WTC11 (cell line): ENCODE results near the gene CPNE5.

Experiments
- CTCF ChIP-seq: fragments of 200-600 bp; IDR thresholded peaks from 2 replicates; pipeline ENCODE4 v1.8.0; 2022; ENCODE audit warnings: antibody characterized with exemption
- FOXP1 ChIP-seq: sonication (generic); formaldehyde crosslinking; IDR thresholded peaks from 2 replicates; pipeline ENCODE4 v1.8.0; 2022; ENCODE audit warnings: missing genetic modification reagents, mild to moderate bottlenecking, moderate library complexity, borderline replicate concordance
- IRF1 ChIP-seq: sonication (generic); formaldehyde crosslinking; IDR thresholded peaks from 2 replicates; pipeline ENCODE4 v1.8.0; 2023; ENCODE audit warnings: missing genetic modification reagents
- IRF2 ChIP-seq: sonication (generic); formaldehyde crosslinking; IDR thresholded peaks from 2 replicates; pipeline ENCODE4 v1.8.0; 2022; ENCODE audit warnings: low read depth, missing genetic modification reagents, borderline replicate concordance
- KAT7 ChIP-seq: sonication (generic); formaldehyde crosslinking; IDR thresholded peaks from 2 replicates; pipeline ENCODE4 v1.8.1; 2023; ENCODE audit warnings: missing genetic modification reagents, mild to moderate bottlenecking, borderline replicate concordance
- STAT6 ChIP-seq: sonication (generic); formaldehyde crosslinking; conservative IDR thresholded peaks from 2 replicates; pipeline ENCODE4 v1.8.1; 2023; ENCODE audit warnings: mild to moderate bottlenecking, low read depth, missing genetic modification reagents, moderate library complexity
- ZNF317 ChIP-seq: sonication (generic); formaldehyde crosslinking; IDR thresholded peaks from 2 replicates; pipeline ENCODE4 v1.8.1; 2023; ENCODE audit warnings: low read depth, mild to moderate bottlenecking, moderate library complexity, missing genetic modification reagents, borderline replicate concordance

- TF ChIP-seq CTCF (no peak), FOXP1 (CRISPR knock-in tag) (no peak), KAT7 (CRISPR knock-in tag) (no peak), ZNF317 (CRISPR knock-in tag) (no peak), IRF2 (CRISPR knock-in tag) (no peak), IRF1 (no peak), STAT6 (CRISPR knock-in tag) (no peak)
These were observed 26.6 kb upstream of the CPNE5 start for GRCh38 chr6:36865835-36866234.
